ENCODE data around the gene MRE11.

The MRE11 gene

GRCh38 chr11:94501522-94501921 lies 7.9 kb upstream of the MRE11 start:
- Histone ChIP-seq H3K4me3 (ENCODE audit: low read depth in 1 of 2, low read length in 1 of 2) (no peak overlapping the region), H3K27me3 (no peaks in the 10 kb centered on the region), H3K4me1 (ENCODE audit: control insufficient read depth in 1 of 2, insufficient read depth in 1 of 2, low read depth in 1 of 2, low read length in 1 of 2) (no peaks in the 10 kb centered on the region), H3K27ac (no peak overlapping the region), H3K9me3 (no peaks in the 10 kb centered on the region), H3K36me3 (peaks cover 48% of the 10 kb centered on the region)
- no peak for TF ChIP-seq CTCF (IDR thresholded peaks at IDR 0.05)

GRCh38 chr11:94500181-94500580 lies 6.5 kb upstream of the MRE11 start:
- Histone ChIP-seq H3K36me3 (peaks cover 50% of the 10 kb centered on the region), H3K27ac (no peak overlapping the region), H3K27me3 (no peaks in the 10 kb centered on the region), H3K4me3 (ENCODE audit: low read depth in 1 of 2, low read length in 1 of 2) (no peak overlapping the region), H3K9me3 (no peaks in the 10 kb centered on the region), H3K4me1 (ENCODE audit: control insufficient read depth in 1 of 2, insufficient read depth in 1 of 2, low read depth in 1 of 2, low read length in 1 of 2) (peaks cover 0 to under 1% of the 10 kb centered on the region in 2 experiments)
- TF ChIP-seq CTCF (IDR thresholded peaks at IDR 0.05) = no peak

DNA sequence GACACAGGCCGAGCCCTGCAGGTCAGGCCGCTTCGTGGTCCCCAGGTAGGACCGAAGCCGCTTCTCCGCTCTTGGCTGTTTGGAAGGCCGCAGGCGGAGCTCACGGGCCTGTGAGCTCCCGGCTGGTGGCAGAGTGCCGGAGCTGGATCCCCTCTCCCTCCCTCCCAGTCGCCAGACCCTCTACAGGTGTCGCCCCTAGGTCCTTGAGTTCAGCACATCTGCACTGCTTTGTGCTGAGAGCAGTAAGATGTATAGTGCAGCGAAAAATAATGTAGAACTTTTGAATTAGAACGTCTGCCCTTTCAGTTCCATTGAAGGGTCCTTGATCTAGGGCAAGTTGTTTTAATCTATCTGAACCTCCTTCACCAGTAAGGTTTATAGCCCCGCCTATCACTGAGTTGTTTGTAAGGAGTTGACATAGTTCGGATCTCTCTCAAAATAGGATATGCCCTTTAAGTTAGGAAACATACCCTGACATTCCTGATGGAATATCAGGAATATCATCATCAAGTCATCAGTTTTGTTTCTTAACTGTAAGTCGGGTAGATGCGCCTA lies 559 bp upstream of the MRE11 start:
- Histone ChIP-seq H3K27ac (peak overlapping the region; percentile 84), H3K36me3 (peaks cover 37% of the 10 kb centered on the region), H3K4me1 (ENCODE audit: control insufficient read depth in 1 of 2, insufficient read depth in 1 of 2, low read depth in 1 of 2, low read length in 1 of 2) (peaks cover 21% of the 10 kb centered on the region in 2 experiments), H3K4me3 (ENCODE audit: low read depth in 1 of 2, low read length in 1 of 2) (peak overlapping the region; percentile 88 to 93), H3K9me3 (no peaks in the 10 kb centered on the region), H3K27me3 (no peaks in the 10 kb centered on the region)
- TF ChIP-seq CTCF (IDR thresholded peaks at IDR 0.05) = no peak

GRCh38 chr11:94486068-94486467 lies 7.6 kb downstream of the MRE11 start:
- Histone ChIP-seq H3K4me3 (ENCODE audit: low read depth in 1 of 2, low read length in 1 of 2) (no peak overlapping the region), H3K9me3 (no peaks in the 10 kb centered on the region), H3K27me3 (no peaks in the 10 kb centered on the region), H3K27ac (no peak overlapping the region), H3K4me1 (ENCODE audit: control insufficient read depth in 1 of 2, insufficient read depth in 1 of 2, low read depth in 1 of 2, low read length in 1 of 2) (no peaks in the 10 kb centered on the region), H3K36me3 (peaks cover 46% of the 10 kb centered on the region)
- TF ChIP-seq CTCF (IDR thresholded peaks at IDR 0.05) = no peak

DNA sequence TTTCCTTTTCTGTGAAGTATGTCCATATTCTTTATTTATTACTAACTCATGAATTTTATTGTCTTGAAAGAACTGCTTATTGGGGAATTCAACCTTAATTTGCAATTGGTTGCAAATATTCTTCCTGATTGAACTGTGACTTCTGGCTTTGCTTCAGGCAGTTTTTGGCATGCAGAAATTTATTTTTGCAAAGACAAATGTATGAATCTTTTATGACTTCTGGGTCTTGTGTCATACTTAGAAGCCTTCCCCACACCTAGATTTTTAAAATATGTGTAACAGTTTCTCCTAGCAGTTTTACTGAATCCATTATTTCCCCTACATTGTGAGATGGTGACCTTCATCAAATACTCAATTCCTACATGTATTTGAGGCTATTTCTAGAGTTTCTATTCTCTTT lies 12.3 kb downstream of the MRE11 start:
- H3K27ac ChIP-seq = no peak overlapping the region
- no peak overlapping the region for H3K4me3 ChIP-seq (ENCODE audit: low read depth in 1 of 2, low read length in 1 of 2)
- H3K9me3 ChIP-seq = no peaks in the 10 kb centered on the region
- peaks cover 47% of the 10 kb centered on the region for H3K36me3 ChIP-seq
- no peak for TF ChIP-seq CTCF (IDR thresholded peaks at IDR 0.05)
- no peaks in the 10 kb centered on the region for H3K4me1 ChIP-seq (ENCODE audit: control insufficient read depth in 1 of 2, insufficient read depth in 1 of 2, low read depth in 1 of 2, low read length in 1 of 2)
- no peaks in the 10 kb centered on the region for H3K27me3 ChIP-seq

DNA sequence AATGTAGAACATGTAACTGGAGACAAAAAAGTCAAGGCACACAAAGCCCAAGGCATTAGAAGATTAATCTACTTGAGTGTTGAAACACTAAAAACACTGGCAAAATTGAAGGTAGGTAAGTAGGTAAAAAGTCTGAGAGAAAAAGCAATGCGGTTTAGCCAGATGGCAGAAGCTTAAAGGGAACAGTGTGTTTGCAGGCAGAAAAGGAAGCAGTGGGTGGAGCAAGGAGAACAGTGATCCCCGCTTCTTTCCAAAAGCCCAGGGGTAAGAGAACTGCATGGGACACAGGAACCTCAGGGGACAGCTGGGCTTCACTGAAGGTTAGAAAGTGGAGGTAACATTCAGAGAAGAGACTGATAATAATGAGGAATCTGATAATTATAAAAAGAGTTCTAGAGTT lies 16.0 kb downstream of the MRE11 start:
- peaks cover 0 to 8% of the 10 kb centered on the region in 2 experiments for H3K4me1 ChIP-seq (ENCODE audit: control insufficient read depth in 1 of 2, insufficient read depth in 1 of 2, low read depth in 1 of 2, low read length in 1 of 2)
- H3K27ac ChIP-seq = no peak overlapping the region
- H3K4me3 ChIP-seq (ENCODE audit: low read depth in 1 of 2, low read length in 1 of 2) = no peak overlapping the region
- peaks cover 39% of the 10 kb centered on the region for H3K36me3 ChIP-seq
- H3K27me3 ChIP-seq = no peaks in the 10 kb centered on the region
- TF ChIP-seq CTCF (IDR thresholded peaks at IDR 0.05) = no peak
- H3K9me3 ChIP-seq = no peaks in the 10 kb centered on the region

Measured in neutrophil (primary cell).